Skin epidermis (tissue), 12 donors: ENCODE results near the gene SLC12A6.
A peak's percentile ranks its signal among the peaks of the same experiment; 100 is the strongest.

Source experiments
- H3K27ac ChIP-seq, 21 experiments: fragments of 200-600 bp; sonication (generic) in 11 of 21; one replicate each; pipeline ENCODE4 v1.5.0; 2020; ENCODE audit warnings: mild to moderate bottlenecking in 3 of 21, inconsistent platforms in 2 of 21, moderate library complexity in 2 of 21
- H3K4me3 ChIP-seq, 7 experiments: fragments of 200-600 bp; sonication (generic) in 2 of 7; one replicate each; pipeline ENCODE4 v1.5.0; 2020; ENCODE audit warnings: inconsistent platforms in 2 of 7, mild to moderate bottlenecking in 2 of 7, moderate library complexity in 1 of 7

SLC12A6 gene

DNA sequence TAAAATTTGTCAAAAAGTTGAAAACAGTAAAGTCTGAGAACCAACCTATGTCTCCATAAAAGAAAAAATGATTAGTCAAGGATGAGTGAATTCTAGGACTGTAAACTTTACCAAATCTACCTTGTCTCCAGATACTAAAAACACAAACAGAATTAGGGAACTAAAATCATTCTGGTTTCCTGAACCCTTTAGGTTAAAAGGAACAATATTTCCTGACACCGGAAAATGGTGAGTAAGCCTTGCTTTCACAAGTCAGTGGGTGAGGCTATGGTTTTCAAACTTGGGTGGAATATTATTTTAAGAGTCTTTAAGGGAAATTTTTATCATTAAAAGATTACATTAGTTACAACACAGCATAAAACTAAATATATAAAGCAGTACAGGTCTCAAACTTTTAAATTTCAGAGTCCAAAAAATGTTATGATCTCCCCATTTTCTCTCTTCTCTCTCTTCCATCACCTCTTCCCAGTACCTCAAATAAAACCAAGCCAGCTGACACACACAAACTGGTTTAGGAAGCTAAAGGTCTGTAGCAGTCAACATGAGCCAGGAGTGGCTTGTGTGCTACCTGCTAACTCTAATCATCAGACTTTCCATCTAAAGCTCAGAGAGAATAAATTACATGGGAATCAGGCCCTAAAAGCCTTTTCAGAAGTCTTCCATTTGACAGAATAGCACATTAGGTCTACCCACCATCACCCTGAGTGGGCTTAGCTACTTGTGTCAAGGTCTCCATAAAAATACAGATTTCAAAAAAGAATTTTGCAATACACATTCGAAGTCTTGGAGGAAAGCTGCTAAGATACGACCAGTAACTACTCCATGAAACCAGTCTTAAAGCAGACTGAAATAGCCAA lies 2.2 kb downstream of the SLC12A6 start:
- peak overlapping the region in 17 of 21 experiments; percentile 13 to 97 (median 76) for H3K27ac ChIP-seq
- peak overlapping the region in 4 of 7 experiments; percentile 4 to 97 (median 11) for H3K4me3 ChIP-seq

DNA sequence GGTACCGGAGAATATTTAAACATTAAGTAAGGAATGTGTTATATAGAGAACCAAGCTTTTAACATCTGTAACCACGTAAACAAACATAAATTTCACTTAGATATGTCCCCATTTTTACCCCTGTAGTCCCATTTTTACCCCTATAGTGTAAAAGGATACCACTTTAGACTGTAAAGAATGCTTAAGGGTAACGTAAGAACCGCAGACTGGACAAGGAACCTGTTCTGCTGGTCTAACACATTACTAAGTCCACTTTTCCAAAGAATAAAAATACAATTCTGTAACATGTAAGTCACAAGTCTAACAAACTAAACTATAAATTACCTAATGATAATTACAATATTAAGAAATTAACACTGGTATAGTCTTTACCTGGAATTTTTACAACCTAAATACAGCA lies 2.9 kb downstream of the SLC12A6 start:
- peak overlapping the region in 17 of 21 experiments; percentile 8 to 97 (median 76) for H3K27ac ChIP-seq
- H3K4me3 ChIP-seq: peak overlapping the region in 4 of 7 experiments; percentile 1 to 12 (median 5)

DNA sequence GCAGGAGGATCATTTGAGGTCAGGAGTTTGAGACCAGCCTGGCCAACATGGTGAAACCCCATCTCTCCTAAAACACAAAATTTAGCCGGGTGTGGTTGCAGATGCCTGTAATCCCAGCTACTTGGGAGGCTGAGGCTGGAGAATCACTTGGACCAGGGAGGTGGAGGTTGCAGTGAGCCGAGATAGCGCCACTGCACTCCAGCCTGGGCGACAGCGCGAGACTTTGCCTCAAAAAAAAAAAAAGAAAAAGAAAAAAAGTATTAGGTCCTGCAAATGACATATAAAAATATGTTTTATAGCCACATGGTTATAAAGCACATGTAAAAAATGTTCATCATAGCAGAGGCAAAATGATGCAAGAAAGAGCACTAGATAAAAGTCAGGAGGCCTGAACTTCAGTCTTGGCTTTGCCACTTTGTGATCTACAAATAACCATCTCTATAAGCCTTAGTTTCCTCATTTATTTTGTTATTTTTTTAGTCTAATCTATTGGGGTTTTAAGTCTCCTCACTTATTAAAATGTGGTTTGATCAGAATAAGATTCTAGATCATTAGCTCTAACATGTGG lies 4.9 kb downstream of the SLC12A6 start:
- no peak overlapping the region for H3K4me3 ChIP-seq
- peak overlapping the region in 2 of 21 experiments; percentile 8 to 39 for H3K27ac ChIP-seq

DNA sequence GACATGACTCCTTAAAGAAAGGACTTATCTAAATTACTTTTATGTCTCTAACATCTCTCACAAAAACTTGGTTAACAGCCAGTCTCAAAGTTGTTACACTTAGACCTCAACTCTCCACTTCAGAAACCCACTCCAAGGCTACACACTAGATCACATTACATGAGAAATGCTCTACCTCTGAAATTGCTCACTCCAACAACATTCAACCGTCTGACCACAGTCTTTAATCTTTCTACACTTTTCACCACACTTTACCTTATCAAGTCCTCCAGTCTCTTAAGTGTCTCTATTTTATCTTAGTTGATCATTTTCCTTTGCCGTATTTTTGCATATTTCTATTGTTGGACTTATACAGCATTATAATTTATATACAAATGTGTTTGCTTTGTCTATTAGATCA lies 5.8 kb downstream of the SLC12A6 start:
- Histone ChIP-seq H3K27ac (peak overlapping the region in 1 of 21 experiments; percentile 39), H3K4me3 (no peak overlapping the region)

DNA sequence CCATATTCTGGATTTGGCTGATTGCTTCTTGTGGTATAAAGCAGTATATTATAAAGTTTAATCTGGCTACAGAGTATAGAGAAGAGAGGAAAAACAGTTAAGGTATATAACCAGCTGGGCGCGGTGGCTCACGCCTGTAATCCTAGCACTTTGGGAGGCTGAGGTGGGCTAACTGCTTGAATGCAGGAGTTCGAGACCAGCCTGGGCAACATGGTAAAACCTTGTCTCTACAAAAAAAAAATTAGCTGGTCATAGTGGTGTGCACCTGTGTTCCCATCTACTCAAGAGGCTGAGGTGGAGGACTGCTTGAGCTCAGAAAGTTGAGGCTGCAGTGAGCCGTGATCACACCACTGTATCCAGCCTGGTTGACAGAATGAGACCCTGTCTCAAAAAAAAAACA lies 7.3 kb downstream of the SLC12A6 start:
- Histone ChIP-seq H3K27ac (no peak overlapping the region), H3K4me3 (no peak overlapping the region)

DNA sequence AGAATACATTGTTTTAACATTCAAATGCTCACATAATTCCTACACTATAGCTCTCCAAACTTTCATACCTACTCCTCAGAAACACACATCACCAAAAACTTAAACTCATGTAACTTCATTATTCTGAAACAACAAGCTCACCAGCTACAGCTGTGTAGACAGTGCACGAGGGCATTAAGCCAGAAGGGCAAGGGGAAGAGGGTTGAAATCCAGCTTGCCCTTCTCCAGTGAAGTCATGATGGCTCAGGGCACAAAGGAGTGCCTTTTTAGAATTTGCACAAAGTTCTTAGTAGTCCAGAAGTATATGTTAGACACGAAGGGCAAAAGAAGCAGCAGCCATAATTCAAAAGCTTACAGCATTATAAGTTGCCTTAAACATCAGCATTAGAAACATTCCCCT lies 8.6 kb downstream of the SLC12A6 start:
- H3K27ac ChIP-seq: peak overlapping the region in 2 of 21 experiments; percentile 18 to 32
- no peak overlapping the region for H3K4me3 ChIP-seq

DNA sequence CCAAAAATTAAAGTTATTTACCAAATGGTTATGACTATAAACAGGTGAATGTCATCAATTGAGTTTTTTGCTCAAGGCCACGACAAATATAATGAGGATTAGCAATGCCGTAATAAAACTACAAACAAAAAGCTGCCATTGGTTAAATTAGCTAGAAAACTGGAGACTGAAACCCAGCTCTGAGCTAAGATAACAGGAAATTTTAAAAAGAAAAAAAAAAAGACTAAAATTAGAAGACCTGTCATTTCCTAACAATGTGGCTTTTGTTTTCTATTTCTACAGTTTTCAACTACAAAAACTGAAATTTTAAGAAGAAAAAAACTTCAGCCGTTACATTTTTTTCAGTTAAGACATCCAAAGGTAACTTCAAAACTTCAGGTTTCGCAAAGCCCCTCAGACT lies 9.7 kb downstream of the SLC12A6 start:
- Histone ChIP-seq H3K4me3 (no peak overlapping the region), H3K27ac (peak overlapping the region in 1 of 21 experiments; percentile 32)

DNA sequence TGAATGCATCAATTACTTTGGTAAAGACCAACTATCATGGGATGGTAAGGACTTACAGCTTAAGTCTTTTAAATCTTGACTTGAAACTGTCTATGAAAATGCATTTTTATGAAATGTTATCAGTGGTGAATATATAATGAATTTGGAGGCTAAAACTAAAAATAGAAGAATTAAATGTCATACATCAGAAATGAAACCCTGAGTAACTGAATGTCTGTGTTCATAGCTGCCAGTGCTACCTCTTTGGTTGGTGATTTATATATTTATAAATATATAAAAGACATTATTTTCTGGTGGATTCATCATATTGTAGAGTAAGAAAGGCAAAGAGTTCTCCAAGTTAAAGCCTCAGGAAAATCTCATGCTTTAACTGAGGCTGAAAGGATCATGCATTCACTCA lies 12.2 kb downstream of the SLC12A6 start:
- Histone ChIP-seq H3K4me3 (no peak overlapping the region), H3K27ac (no peak overlapping the region)

DNA sequence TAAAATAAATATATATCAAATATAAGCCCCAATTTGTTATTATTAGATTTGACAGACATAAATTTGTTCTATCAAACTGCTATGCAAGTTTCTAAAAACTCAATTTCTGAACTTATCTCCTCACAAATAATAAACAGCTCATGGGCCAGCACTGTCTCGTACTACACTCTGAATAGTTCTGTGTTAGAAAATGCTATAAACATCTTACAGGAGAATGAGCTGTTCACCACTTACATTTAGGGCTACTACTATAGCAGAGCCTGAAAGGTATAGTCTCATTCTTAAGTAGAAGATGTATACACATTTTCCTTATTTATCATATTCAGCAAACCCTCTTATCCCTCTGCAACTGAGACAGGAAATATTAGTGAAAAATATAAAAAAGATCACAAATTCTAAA lies 12.6 kb downstream of the SLC12A6 start:
- Histone ChIP-seq H3K4me3 (no peak overlapping the region), H3K27ac (no peak overlapping the region)

DNA sequence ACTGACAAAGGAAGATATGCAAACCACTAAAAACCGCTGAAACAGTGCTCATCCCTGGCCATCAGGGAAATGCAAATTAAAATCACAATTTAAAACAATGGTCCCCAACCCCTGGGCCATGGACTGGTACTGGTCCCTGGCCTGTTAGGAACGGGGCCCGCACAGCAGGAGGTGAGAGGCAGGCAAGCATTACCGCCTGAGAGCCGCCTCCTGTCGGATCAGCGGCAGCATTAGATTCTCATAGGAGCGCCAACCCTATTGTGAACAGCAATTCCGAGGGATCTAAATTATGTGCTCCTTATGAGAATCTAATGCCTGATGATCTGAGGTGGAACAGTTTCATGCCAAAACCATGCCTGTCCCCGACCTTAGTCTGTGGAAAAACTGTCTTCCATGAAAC lies 14.4 kb downstream of the SLC12A6 start:
- no peak overlapping the region for H3K27ac ChIP-seq
- H3K4me3 ChIP-seq: no peak overlapping the region

DNA sequence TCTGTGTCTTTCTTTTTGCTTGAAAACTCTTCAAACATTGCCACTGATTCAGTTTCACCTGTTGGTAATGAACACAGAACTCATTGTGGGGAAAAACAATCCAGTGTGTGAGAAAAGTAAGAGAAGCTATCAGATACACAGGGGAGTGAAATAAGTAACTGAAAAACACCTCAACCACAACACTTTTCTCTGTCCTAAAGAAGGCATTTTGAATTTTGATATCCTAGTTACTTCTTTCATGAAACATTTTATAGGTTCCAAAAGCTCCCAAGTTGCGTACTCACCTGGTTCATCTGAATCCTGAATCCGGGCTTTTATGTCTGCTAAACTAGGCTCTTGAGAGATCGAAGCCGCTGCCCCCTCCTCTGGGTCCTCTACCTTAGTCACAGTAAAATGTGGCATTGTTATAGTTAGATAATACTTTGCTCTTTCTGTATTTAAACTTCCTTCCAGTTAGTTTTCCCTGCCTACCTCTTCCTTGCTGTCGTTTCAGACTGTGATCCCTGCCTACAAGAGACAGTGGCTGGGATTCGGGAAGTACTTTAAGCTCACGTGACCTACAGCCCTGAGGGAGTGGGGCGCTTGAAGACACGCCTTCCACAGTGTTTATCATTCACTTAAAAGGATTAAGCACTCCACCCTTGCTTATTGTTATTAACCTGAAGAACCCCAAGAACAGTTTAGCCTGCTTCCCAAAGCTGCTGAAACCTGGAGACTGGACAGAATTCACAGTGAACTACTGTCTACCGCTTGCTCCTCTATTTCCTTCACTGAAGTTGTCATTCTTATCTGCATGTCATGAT lies 19.1 kb downstream of the SLC12A6 start:
- Histone ChIP-seq H3K4me3 (peak overlapping the region; percentile 29 to 48 (median 33)), H3K27ac (peak overlapping the region in 20 of 21 experiments; percentile 32 to 83 (median 72))

DNA sequence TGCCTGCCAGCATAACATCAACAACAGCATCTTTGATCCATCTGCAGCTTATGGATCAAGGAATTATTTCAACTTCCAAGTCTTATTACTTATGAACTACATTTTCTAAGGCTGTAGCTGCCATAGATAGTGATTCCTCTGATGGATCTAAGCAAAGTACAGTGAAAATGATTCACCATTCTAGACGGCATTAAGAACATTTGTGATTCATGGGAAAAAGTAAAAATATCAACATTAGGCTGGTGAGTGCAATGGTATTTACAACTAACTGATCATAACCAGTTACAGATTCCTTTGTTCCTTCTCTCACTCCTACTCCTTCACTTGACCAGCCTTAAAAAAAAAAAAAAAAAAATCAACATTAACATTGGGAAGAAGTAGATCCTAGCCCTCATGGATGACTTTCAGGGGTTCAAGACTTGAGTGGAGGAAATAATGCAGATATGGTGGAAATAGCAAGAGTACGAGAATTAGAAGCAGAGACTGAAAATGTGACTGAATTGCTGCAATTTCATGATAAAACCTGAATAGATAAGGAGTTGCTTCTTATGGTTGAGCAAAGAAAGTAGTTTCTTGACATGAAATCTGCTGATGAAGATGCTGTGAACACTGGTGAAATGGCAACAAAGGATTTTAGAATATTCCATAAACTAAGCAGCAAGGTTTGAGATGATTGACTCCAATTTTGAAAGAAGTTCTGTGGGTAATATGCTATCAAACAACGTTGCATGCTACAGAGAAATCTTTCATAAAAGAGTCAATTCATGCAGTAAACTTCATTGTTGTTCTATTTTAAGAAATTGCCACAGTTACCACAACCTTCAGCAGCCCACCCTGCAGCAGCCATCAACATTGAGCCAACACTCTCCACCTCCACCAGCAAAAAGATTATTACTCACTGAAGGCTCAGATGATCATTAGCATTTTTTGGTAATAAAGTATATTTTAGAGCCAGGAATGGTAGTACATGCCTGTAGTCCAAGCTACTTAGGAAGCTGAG lies 22.8 kb downstream of the SLC12A6 start:
- Histone ChIP-seq H3K27ac (no peak overlapping the region), H3K4me3 (no peak overlapping the region)

DNA sequence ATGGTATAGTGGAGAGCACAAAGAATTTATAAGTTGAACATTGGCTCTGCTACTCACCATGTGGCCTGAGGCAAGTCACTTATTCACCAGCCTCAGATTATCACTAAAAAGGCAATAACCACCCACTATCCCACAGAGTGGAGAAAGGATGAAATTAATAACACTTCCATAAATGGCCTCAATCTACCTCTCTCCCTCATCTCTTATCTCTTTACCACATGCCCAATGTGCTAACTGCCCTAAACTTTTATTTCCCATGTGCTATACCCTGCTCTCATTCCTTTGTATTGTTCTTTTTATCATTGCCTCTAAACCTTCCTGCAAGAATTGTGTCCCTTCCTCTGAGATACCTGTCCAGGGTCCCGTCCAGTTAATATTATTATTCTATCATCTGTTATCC lies 26.0 kb downstream of the SLC12A6 start:
- Histone ChIP-seq H3K4me3 (no peak overlapping the region), H3K27ac (no peak overlapping the region)

DNA sequence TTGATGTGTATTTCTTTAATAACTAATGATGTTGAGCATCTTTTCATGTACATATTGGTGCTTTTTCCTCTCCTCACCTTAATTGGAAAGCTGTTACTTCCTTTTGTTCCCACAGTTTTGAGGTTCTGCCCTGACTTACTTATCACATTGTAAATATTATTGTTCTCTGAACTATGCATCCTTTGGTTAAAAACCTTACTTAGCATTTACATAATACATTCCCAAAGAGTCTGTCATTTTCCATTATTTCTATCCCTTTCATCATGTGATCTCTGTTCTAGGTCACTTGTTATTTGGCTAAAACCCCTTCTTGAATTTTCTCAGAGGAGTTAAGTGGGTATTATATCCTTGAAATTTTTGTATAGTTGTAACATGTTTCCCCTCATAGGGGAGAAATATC lies 33.0 kb downstream of the SLC12A6 start:
- Histone ChIP-seq H3K4me3 (no peak overlapping the region), H3K27ac (no peak overlapping the region)

DNA sequence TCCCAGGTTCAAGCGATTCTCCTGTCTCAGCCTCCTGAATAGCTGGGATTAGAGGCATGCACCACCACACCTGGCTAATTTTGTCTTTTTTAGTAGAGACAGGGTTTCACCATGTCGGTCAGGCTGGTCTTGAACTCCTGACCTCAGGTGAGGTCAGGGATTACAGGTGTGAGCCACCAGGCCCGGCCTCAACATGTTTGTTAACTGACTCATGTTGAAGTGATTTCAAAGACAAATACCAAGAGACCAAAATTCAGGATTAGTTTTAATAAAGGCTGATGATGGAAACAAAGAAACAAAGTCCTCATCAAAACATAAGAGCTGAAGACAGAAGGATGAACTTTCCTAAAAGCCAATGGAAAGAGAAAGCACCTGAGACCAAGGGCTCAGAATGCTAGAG lies 36.5 kb downstream of the SLC12A6 start:
- Histone ChIP-seq H3K27ac (no peak overlapping the region), H3K4me3 (no peak overlapping the region)

DNA sequence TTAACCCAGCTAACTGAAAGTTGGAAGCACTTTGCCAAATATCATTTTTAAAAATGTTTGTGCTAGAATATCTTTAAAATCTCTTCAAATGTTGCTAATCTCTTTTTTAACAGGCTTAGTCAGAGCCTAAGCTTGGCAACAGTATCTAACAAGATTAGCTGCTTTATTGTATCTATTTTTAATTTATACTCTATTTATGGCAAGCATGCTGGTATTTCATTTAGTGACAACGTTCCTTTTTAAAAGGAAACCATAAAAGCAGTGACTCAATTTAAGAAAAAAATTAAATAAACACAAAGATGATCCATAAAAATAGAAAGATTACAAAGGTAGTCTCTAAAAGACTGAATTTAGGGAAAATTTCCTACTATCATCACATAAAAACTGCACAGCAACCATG lies 40.5 kb downstream of the SLC12A6 start:
- Histone ChIP-seq H3K27ac (no peak overlapping the region), H3K4me3 (no peak overlapping the region)

DNA sequence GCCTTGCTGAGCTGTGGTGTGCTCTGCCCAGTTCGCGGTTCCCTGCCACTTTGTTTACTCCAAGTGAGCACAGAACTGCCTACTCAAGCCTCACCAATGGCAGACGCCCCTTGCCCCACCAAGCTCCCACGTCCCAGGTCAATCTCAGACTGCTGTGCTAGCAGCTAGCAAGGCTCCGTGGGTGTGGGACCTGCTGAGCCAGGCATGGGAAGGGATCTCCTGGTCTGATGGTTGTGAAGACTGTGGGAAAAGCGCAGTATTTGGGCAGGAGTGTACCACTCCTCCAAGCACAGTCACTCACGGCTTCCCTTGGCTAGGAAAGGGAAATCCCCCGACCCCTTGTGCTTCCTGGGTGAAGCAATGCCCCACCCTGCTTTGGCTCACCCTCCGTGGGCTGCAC lies 45.0 kb downstream of the SLC12A6 start:
- H3K27ac ChIP-seq: no peak overlapping the region
- no peak overlapping the region for H3K4me3 ChIP-seq

DNA sequence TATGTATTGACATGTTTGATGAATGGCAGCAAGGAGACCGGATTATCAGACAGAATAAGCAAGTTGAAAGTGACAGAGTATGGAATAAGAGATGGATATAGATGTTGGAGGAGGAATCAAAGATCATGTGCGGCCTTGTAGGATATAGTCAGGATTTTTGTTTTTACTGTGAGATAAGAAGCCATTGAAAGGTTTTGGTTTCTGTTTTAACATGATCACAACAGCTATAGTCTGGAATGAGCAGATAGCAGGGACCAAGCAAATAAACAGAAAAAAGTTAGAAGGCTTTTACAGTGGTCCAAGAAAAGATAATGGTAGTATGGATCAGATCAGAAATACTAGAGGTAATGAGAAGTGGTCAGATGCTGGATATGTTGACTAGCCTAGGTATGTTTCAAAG lies 52.6 kb downstream of the SLC12A6 start:
- Histone ChIP-seq H3K4me3 (no peak overlapping the region), H3K27ac (no peak overlapping the region)

DNA sequence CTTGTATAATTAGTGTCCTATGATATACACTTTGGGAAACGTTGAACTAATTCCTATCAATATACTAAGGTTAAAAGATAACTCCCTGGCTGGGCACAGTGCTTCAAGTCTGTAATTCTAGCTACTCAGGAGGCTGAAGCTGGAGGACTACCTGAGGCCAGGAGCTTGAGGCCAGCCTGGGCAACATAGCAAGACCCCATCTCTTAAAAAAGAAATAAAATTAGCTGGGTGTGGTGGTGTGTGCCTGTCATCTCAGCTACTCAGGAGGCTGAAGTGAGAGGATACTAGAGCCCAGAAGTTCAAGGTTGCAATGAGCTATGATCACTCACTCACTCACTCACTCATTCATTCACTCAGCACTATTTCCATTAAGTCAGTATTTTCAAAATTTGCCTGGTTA lies 55.2 kb downstream of the SLC12A6 start:
- Histone ChIP-seq H3K27ac (no peak overlapping the region), H3K4me3 (no peak overlapping the region)
